ENCODE results near the gene MOCOS. TPM values are rescaled to one million over a fixed set of nuclear protein-coding genes. Genes with fewer than 3 reads are reported as not detected.
A peak's percentile ranks its signal among the peaks of the same experiment; 100 is the strongest.

Gene MOCOS
- total RNA-seq, 1 experiment from 2014 or later: 3.0 TPM

- ATAC-seq (no peak), DNase-seq (ENCODE audit: low read depth, low spot score) (no peak)
- Histone ChIP-seq H3K27me3 (ENCODE audit: control insufficient read depth, insufficient read depth, low read length) (no peaks in the 10 kb centered on the region), H3K9me3 (ENCODE audit: control insufficient read depth, insufficient read depth, low read depth, low read length) (no peaks in the 10 kb centered on the region), H3K4me1 (ENCODE audit: control insufficient read depth, insufficient read depth, low read length) (peaks cover 27% of the 10 kb centered on the region), H3K27ac (ENCODE audit: low read length) (peak overlapping the region; percentile 39; the same call in 1 of the 2 replicates), H3K36me3 (ENCODE audit: control insufficient read depth, insufficient read depth, low read length) (no peaks in the 10 kb centered on the region), H3K4me3 (ENCODE audit: low read depth in 2 of 2, low read length in 2 of 2) (peak overlapping the region; percentile 60 to 63; a peak in 3 of 4 replicates)
- TF ChIP-seq CTCF (IDR thresholded peaks at IDR 0.05) (no peak), POLR2AphosphoS5 (IDR thresholded peaks at IDR 0.05; ENCODE audit: low read depth, low read length) (no peak), SIN3A (IDR thresholded peaks at IDR 0.05; ENCODE audit: borderline replicate concordance, insufficient read depth, low read depth, low read length) (no peak), REST (IDR thresholded peaks at IDR 0.05; ENCODE audit: insufficient read depth in 1 of 2, low read depth in 2 of 2, low read length in 1 of 2) (no peak), TCF7L2 (IDR thresholded peaks at IDR 0.05; ENCODE audit: low read depth, low read length) (no peak)
- intact Hi-C loops (cut with micrococcal nuclease; ENCODE audit: unreplicated experiment): loop anchor here (5.0 kb wide), 1 partner anchor 113 kb away; no protein-coding TSS in a partner anchor
- POLR2A ChIA-PET: interaction anchor here (0.7 kb wide), 1 partner anchor 53 kb away, joined by 3 read pairs; no protein-coding TSS in a partner anchor
- in situ Hi-C loops (cut with HindIII; ENCODE audit: low pct_unique_long_range_greater_than_20kb, low sequenced_read_pairs): no loop called here
- CTCF ChIA-PET: no interaction called here
- TSS peak; percentile 37 for BruUV-seq (replicated peaks)
Observed at GRCh38 chr18:36299015-36299414, 111.7 kb downstream of the MOCOS start.

- peak overlapping the region; percentile 29; the same call in 1 of the 2 replicates for H3K27ac ChIP-seq (ENCODE audit: low read length)
- no peaks in the 10 kb centered on the region for H3K27me3 ChIP-seq (ENCODE audit: control insufficient read depth, insufficient read depth, low read length)
- no TSS peak for BruUV-seq (replicated peaks)
- no peak for TF ChIP-seq SIN3A (IDR thresholded peaks at IDR 0.05; ENCODE audit: borderline replicate concordance, insufficient read depth, low read depth, low read length)
- no peak for TF ChIP-seq POLR2AphosphoS5 (IDR thresholded peaks at IDR 0.05; ENCODE audit: low read depth, low read length)
- no peak for TF ChIP-seq TCF7L2 (IDR thresholded peaks at IDR 0.05; ENCODE audit: low read depth, low read length)
- TF ChIP-seq REST (IDR thresholded peaks at IDR 0.05; ENCODE audit: insufficient read depth in 1 of 2, low read depth in 2 of 2, low read length in 1 of 2): no peak
- H3K9me3 ChIP-seq (ENCODE audit: control insufficient read depth, insufficient read depth, low read depth, low read length): no peaks in the 10 kb centered on the region
- ChIA-PET POLR2A (no interaction called here), CTCF (no interaction called here)
- ATAC-seq: no peak
- H3K4me3 ChIP-seq (ENCODE audit: low read depth in 2 of 2, low read length in 2 of 2): no peak overlapping the region
- H3K36me3 ChIP-seq (ENCODE audit: control insufficient read depth, insufficient read depth, low read length): no peaks in the 10 kb centered on the region
- no peak for DNase-seq (ENCODE audit: low read depth, low spot score)
- peaks cover 35% of the 10 kb centered on the region for H3K4me1 ChIP-seq (ENCODE audit: control insufficient read depth, insufficient read depth, low read length)
- in situ Hi-C loops (cut with HindIII; ENCODE audit: low pct_unique_long_range_greater_than_20kb, low sequenced_read_pairs) (no loop called here), intact Hi-C loops (cut with micrococcal nuclease; ENCODE audit: unreplicated experiment) (no loop called here)
Observed at GRCh38 chr18:36300211-36300610, 112.9 kb downstream of the MOCOS start.
